Stimulated activated CD8-positive, alpha-beta memory T cell treated with anti-CD3 and anti-CD28 coated beads, Interleukin-15, amount 100 ng/mL, for 1 hour (primary cell): ENCODE data around the gene GPRC5D.

ENCODE experiments used
- DNase-seq: peaks from one replicate; pipeline ENCODE4 v3.0.0-alpha.2; 2020; ENCODE audit warnings: low read depth

Gene GPRC5D

DNA sequence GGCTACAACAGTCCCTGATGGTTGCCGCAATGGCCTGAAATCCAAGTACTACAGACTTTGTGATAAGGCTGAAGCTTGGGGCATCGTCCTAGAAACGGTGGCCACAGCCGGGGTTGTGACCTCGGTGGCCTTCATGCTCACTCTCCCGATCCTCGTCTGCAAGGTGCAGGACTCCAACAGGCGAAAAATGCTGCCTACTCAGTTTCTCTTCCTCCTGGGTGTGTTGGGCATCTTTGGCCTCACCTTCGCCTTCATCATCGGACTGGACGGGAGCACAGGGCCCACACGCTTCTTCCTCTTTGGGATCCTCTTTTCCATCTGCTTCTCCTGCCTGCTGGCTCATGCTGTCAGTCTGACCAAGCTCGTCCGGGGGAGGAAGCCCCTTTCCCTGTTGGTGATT lies 43.7 kb downstream of the GPRC5D start:
- DNase-seq, result no peak

DNA sequence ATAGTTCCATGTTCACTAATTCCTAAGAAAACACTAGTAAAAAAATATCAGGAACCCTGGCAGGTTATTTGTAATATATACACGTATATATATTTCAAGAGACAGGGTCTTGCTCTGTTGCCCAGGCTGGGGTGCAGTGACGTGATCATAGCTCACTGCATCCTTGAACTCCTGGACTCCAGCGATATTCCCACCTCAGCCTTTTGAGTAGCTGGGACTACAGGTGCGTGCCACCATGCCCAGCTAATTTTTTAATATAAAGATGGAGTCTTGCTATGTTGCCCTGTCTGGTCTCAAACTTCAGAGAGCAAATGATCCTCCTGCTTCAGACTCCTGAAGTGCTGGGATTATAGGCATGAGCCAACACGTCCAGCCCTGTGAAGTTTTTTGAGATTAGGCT lies 44.4 kb downstream of the GPRC5D start:
- DNase-seq, result no peak

DNA sequence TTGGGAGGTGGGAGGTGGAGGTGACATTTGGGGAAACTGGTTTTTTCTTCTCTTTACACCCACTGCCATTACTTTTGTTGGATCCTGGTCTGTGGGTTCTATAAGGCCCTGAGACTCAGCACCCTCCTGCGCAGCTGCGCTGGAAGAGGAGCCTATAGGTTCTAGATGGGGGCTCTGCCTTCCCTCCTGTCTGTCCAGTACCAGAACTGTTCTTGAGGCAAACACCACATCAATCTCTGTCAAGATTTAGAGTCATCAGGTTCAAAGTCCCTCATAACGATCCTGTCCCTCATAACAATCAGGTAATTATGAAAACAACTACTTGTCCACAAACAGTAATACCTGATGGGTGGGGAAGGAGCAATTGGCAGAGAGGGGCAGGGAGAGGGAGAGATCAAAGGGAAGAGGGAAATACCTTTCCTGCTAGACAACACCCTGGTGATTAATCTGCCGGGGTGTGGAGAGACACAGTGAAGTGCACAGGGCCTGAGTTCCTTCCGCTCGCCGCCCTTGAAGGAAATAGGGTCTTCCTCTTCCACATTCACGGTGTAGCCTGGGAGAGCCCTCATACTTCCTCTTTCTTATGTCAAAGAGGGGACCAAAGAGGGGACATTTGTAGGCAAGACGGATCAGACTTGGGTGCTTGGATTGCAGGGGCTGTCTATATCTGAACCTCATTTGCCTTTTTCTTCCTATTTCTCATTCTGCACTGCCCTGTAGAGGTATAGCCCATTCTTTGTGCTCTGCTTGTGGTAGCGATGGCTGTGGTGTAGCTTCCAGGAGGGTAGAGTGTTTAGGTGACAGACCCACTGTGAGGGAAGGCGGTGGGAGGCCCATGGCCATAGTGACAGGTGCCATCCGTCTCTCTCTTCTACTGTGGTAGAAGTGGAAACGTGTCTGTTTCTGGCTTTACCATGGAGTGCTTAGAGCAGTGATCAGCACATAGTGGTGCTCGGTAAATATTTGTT lies 48.0 kb downstream of the GPRC5D start:
- no peak for DNase-seq

DNA sequence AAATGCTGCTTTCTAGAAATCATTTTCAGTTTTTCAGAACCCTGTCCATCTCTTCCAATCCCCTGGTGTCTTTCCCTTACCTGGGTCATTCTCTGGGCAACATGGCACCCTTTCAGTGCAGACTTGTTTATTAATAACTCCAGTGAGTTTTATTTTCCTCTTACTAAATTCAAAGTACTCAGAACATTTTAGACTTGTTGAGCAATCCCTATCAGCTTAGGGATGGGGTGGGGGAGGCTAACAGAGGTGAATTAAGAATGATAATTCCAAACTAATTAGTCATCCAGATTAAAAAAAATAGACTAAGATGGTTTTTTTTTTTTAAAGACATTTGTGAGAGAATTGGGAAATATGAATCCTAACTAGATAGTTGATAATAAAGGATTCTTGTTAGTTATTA lies 49.9 kb downstream of the GPRC5D start:
- no peak for DNase-seq

DNA sequence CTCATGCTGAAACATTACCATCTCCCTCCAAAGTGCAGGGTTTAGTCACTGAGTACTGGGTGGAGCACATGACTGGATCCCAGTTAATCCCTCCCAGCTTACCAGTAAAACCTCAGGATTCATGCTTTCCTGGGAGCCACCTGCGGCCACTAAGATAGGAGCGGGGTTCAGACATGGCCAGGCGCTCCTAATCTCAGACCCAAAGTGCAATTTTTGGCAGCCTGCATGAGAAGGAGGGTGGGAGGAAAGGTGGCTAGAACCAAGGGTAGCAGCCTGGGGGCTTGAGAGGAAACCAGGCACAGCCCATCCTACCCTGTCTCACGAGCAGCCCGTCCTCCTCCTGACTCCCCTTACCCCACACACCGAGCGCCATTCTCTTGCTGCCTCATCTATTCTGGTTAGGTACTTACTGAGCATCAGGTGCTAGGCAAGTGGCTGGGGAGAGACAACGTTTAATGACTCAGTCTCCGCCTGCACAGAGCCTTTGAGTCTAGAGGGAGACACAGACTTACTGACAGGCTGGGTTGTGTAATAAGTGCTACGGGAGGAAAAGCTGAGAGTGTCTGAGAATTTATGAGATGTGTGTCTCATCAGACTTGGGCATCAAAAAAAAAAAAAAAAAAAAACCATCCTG lies 50.7 kb downstream of the GPRC5D start:
- DNase-seq, result no peak

DNA sequence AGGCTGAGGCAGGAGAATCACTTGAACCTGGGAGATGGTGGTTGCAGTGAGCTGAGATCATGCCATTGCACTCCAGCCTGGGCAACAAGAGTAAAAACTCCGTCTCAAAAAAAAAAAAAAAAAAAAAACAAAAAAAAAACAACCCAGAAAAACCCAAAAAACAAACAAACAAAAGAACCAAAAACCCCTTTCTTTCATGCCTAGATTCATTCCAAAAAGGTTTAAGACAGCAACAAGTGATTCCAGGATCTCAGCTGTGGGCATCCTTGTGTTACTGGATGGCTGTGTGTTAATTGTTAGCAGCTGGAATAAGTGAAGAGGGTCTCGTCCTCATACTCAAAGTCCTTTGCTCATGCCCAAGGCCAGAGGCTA lies 51.2 kb downstream of the GPRC5D start:
- DNase-seq, result no peak

GRCh38 chr12:12899530-12900380 lies 52.2 kb downstream of the GPRC5D start:
- no peak for DNase-seq

- no peak for DNase-seq
These were observed 53.0 kb downstream of the GPRC5D start for GRCh38 chr12:12898911-12899511.

DNA sequence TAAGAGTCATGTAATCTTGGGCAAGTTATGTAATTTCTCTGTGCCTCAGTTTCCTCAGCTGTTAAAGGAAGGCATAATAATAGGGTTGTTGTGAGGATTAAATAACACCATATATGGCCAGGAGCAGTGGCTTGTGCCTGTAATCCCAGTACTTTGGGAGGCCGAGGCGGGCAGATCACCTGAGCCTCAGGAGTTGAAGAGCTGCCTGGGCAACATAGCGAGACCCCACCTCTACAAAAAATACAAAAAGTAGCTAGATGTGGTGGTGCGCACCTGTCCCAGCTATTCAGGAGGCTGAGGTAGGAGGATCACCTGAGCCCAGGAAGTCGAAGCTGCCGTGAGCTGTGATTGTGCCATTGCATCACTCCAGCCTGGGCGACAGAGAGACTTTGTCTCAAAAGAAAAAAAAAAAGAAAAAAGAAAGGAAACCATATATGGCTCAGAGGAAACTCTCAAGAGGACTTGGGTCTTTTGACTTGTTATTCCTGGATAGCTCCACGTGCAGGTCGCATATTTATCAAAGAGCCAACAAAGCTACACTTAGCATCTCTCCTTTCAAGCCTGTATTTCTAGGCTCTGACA lies 53.7 kb downstream of the GPRC5D start:
- no peak for DNase-seq

DNA sequence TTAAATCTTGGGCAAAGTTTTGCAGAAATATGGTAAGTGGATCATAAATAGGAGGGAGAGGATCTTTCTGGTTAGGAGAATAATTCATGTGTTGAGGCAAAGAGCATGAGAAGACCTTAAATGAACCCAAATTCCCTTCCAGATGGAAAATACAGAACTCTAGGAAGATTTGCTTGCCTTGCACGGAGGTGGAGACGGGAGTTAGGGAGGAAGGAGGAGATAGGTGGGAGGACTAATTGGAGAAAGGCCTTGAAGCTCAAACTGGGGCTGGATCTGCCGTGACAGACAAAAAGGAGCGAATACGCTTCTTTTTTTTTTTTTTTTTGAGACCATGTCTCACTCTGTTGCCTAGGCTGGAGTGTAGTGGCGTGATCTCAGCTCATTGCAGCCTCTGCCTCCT lies 54.7 kb downstream of the GPRC5D start:
- DNase-seq, result no peak

GRCh38 chr12:12896260-12896659 lies 55.7 kb downstream of the GPRC5D start:
- no peak for DNase-seq

- DNase-seq, result no peak
These were observed 58.5 kb downstream of the GPRC5D start for GRCh38 chr12:12893438-12893837.

GRCh38 chr12:12892681-12893141 lies 59.3 kb downstream of the GPRC5D start:
- no peak for DNase-seq

- DNase-seq, result no peak
These were observed 60.1 kb downstream of the GPRC5D start for GRCh38 chr12:12891881-12892355.

DNA sequence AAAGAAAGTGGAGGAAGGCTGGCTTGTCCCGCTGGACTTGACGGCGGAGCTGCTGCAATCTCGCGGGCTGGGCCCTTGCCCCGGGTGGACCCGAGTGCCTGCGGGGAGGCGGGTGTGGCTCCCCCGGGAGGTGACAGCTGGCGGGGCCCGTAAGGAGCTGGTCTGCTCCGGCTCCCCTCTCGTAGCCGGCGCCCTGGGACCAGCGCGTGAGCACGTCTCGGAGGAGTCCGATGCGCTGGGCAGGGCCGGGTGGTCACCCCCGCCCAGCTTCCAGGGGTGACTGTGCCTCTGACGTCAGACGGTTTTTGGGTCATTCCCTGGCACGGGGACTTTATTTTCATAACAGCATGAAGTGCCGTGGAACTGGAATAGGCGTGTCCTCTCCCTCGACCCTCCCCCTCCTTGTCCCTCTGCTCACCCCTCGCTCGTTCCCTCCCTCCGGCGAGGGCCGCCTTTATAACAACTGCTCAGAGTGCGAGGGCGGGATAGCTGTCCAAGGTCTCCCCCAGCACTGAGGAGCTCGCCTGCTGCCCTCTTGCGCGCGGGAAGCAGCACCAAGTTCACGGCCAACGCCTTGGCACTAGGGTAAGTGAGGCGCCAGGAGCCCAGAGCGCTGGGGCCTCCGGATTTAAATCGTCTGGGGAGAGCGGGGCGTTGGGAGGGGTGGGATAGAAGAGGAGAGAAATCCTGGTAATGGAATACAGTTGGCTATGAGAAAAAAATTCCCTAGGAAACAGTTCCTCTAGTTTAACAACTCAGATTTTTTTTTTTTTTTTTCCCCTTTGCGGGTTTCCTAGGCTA lies 60.7 kb downstream of the GPRC5D start, which contains the start of gene GPRC5A:
GPRC5A (plus strand) TSS at position 483 of the 801 bp plus-strand sequence. CDS start 16,688 bp downstream, outside the sequence.
- DNase-seq, result no peak
